Pulmonary artery endothelial cell (primary cell): Measurements from ENCODE around the gene ATG9A. TPM values are rescaled to one million over a fixed set of nuclear protein-coding genes. Genes with fewer than 3 reads are reported as not detected.

Experiments
- DNase-seq: peaks from one replicate; pipeline ENCODE4 v3.0.0-alpha.2; 2011; ENCODE audit warnings: low read depth, low spot score
- total RNA-seq: library from RNA; depleted of rRNA; stranded (reverse); fragments of >200 nt; gene quantifications from 2 replicates; pipeline ENCODE4 v1.2.3, GENCODE V29; 2014

ATG9A gene
- total RNA-seq, 1 donor from 2014 or later: 41.3 TPM

DNA sequence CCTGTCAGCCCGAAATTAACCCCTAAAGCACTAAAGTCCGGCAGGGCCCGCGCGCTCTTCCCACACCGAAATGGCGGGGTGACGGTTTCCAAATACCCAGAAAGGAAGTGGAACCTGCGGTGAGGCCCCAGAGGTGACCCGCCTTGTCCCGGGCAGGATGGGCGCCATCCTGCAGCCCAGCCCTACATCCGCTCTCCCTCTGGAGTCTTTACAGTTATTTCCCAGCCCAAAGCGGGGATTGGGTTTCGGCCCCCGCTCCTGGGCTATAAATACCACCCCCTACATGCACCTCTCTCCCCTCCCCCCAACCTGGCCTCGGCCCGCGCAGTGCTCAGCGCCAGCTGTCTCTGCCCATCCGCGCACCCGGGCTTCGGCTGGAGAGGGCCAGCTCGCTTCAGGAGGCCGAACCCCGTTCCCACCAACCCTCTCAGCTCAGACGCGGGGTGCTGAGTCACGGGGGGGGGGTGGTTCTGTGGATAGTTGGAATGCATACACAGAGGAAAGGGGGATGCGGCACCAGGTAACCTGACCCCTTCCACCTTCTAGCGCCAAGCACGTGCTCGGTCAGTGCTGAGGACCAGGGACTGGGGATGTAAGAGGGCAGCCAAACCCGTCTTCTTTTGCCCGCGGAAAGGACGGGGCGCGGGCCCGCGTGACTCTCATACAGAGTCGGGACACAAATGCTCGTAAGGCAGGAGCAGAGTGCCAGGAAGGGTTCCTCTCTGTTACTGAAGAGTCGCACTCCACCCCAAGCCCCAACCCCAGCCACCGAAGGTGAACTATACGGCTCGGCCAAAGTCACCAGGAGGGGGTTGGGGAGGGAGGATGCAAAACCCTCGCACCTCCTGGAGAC, 23.7 kb upstream of the ATG9A start, which contains the start of gene TUBA4B:
TUBA4B (plus strand) TSS at position 344 of the 853 bp plus-strand sequence; CDS start at position 509, 165 bp downstream.
- DNase-seq: no peak

DNA sequence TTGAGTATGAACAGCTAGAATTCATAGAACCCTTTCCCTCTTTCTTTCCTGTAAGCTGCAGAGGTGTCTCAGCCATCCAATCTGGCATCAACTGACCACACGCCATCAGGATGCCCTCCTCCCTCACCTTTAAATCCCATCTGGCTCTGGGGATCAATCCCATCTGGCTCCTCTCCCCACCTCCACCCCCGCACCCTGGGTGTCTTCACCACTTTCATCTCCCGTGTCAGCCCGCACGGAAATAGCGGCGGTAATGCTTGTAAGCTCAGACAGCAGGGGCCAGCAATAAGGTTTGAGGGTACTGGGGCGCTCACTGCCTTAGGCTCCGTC, 23.1 kb upstream of the ATG9A start:
- no peak for DNase-seq

DNA sequence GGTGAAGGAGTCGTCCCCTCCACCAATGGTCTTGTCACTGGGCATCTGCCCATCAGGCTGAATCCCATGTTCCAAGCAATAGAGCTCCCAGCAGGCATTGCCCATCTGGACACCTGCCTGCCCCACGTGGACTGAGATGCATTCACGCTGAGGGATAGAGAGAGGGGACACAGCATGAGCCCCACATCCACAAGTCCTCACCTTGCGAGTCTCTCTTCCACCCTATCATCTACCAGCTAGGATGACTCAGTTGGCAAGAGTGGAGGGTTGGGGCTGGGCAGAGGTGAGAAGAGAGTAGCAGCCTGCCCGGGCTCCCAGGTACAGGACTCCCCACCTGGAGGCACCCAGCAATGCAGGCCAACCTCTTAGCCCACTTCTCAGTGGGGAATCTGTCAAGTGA, 22.6 kb upstream of the ATG9A start:
- DNase-seq: no peak

DNA sequence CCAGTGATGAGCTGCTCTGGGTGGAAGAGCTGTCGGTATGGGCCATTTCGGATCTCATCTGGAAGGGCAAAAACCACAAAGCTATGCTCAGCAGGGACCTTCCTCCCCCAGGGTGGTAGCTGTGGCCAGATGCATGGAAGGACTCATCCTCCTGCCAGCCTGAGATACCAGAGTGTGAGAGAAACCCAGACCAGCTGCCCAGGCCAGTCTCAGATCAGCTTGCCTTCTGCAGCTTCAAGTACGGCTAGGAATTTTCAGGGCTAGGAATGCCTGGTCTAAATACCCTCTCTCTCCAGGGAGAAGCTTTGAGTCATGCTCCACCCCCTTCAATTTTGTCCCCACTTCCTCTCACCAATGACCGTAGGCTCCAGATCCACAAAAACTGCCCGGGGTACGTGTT, 22.2 kb upstream of the ATG9A start:
- DNase-seq: no peak

DNA sequence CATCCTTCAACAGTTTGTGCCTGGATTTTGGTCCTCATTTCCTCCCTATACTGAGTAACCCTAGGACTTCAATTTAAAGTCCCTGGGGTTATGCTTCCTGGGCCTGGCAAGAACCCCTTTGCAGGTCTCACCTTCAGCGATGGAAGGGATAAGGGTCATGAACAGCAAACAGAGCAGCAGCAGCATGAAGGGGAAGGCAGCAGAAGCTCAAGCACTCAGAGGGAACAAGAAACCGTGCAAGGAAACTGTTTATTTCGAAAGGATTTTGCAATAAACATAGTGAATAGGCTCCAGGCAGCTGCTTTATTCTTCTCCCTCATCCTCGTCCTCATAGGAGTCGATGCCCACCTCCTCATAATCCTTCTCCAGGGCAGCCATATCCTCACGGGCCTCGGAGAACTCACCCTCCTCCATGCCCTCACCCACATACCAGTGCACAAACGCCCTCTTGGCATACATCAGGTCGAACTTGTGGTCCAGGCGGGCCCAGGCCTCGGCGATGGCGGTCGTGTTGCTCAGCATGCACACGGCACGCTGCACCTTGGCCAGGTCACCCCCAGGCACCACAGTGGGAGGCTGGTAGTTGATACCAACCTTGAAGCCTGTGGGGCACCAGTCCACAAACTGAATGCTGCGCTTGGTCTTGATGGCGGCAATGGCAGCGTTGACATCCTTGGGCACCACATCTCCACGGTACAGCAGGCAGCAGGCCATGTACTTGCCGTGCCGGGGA, 20.8 kb upstream of the ATG9A start:
- no peak for DNase-seq

DNA sequence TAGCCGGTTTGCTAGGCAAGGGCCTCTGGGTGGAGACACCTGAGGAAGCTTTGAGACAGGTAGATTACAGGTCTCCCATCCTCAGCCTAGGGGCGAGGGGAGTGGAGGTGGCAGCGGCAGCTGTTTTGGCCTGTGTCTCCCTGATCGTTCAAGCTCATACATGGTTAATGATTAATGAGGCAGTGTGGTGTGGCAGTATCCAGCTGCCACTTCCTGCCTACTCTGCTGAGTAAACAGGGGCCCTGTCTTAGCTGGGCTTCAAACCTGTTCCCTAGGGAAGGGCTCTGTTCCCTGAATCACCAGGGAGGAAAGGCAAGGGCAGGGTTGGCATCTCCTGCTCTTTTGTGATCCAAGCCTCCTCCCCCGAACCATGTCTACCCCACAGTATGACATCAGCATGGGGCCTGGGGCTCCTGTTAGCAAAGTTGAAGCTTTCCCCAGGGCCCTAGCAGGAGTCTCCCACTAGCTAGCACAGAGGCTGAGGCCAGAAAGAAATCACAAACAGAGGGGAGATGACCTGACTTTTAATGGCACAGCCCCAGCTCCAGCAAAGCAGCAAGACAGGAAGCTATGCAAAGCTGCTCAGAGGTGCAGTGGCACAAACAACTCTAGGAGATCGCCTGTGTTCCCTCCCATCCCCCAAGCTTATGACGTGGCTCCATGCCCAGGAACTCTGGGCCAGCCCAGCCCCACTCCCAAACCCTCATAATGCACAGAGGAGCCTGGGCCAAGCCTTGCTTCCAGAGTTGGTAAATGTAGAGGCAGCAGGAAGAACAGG, 20.0 kb upstream of the ATG9A start:
- peak; percentile 66 for DNase-seq

DNA sequence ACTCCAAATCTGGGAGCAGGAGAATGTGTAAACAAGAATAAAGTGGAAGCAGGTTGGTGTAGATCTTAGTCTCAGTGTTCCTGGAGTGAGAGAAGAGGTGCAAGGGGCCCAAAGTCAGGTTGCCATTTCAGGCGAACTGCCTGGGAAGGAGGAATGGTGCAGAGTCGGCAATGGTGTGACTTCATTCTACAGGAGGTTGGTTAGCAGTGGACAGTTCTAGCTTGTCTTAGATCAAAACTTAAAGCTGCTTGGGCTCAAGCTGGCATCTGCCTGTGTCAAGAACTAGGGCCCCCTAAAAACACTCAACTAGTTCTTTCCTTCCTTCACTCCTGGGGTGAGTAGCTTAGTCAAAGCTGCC, 19.4 kb upstream of the ATG9A start:
- no peak for DNase-seq

DNA sequence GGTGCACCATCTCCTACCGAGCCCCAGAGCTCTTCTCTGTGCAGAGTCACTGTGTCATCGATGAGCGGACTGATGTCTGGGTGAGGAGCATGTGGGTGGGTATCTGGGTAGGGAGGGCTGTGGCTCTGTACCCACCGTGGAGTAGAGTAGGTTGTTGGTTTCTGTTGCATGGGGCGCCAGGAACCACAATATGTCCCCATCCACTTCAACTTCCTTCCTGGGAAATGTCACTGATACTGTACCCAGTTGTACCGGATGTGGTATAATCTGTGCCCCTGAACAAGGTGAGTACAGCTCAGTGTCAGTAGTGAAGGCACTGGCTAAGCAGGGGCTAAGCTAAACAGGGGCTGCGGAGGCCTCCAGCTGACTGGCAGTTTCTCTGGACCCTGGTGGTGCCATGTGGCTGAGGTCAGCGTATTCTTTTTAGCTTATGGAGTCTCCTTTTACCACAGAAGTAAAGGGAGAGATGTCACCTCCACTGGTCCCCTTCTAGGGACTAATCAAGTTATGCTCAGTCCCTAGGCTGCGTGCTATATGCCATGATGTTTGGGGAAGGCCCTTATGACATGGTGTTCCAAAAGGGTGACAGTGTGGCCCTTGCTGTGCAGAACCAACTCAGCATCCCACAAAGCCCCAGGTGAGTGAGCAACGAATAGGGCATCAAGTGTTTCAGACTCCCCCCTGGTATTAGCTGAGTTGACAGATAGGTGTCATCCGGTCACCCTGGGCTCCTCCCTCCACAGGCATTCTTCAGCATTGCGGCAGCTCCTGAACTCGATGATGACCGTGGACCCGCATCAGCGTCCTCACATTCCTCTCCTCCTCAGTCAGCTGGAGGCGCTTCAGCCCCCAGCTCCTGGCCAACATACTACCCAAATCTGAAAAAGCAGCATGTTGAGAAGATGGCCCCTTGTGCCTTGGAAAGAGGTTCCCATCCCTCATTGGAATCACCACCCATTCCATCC, 18.5 kb upstream of the ATG9A start:
- DNase-seq: no peak

DNA sequence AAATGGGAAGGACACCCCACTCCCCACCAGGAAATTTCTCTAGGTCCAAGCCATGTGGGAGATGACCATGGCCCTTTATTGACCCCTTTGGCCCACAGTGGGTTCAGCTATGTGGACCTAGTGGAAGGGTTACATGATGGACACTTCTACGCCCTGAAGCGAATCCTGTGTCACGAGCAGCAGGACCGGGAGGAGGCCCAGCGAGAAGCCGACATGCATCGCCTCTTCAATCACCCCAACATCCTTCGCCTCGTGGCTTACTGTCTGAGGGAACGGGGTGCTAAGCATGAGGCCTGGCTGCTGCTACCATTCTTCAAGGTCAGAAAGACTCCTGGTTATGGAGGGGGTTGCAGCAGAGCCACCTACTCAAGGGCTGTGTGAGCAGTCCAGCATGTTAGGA, 17.1 kb upstream of the ATG9A start:
- DNase-seq: no peak

DNA sequence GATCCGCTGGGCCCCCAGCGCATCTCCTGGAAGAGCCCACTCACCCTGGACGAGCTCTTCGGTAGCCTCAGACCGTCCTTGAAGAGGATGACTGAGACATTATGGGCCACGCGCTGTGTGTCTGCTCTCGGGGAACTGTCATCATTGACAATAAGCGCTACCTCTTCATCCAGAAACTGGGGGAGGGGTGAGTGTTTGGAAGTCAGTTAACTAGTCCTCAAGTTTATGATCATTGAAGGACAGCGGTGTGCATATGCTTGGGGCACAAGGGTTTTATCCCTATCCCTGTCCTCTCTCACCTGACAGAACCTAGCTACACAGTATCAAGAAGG, 16.4 kb upstream of the ATG9A start:
- no peak for DNase-seq

DNA sequence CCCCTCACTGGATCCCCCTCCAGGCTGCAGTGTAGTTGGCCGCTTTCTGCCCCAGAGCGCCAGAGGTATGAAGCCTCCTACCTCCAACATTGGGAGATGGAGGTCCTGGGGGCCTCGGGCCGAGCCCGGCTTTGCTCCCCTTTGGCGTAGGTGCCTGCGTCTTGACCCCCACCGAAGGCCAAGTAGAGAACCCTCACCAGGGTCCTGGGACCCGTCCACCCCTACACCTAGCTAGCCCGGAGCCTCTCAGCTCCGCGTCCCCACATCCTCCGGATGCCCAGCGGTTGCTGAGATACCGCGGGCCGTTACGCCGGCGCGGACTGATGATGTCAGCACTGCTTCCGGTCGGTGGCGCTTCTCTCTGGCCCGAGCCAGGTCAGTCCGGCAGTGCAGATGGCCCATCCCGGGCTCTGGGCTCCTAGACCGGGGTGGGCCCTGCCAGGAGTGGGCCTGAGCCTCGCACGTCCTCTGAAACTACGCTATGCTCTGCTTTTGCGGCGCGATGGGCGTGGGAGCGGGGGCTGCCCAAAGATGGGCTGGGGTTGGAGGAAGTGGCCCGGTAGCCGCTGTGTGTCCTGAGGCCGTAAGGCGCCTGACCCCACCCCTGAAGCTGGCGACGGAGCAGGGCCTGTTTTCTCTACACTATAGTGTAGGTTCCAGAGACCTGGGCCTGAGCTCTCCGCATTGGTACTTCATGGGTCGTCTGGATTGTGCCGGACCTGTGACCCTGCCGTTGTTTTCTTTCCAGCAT, 15.9 kb upstream of the ATG9A start, which contains the start of the genes GLB1L and STK16:
GLB1L (minus strand) TSS at position 297 of the 751 bp plus-strand sequence. CDS start 1,871 bp downstream, outside the sequence.
STK16 (plus strand) TSS at position 332 of the 751 bp plus-strand sequence. CDS start 521 bp downstream, outside the sequence.
- peak; percentile 74 for DNase-seq

DNA sequence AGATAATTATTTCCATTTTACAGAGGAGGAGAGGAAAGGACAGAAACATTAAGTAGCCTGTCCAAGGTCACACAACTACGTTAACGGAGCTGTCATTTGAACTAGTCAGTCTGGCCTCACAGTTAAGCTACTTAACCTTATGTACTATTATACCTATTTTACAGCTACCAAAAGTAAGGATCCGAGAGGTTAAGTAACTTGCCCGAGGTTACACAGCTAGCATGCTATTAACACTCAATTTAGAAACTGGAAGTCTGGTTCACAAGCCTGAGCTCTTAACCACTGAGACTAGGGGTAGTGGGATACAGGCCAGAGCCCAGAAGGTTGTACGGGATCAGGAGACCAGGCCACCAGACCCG, 15.3 kb upstream of the ATG9A start:
- no peak for DNase-seq

DNA sequence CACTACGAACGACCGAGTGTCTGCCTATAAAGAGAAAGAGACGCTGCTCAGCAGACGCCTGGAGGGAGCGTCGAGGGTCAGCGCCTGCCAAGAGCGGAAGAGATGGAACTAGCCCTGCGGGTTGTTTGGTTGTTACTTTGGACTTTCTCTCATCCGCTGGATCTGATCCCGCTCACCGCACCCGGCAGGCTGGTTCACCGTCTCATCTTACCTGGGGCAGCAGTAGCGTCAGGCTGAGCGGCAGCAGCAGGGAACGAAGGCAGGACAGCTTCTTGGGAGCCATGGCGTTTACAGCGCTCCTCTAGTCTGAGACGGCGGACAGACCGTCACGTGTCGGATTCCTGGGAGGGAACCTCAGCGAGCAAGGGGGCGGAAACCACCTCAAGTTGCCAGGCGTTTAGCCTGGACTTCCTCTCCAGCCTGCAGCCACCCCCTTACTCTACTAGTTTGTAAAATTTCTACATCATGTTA, 13.9 kb upstream of the ATG9A start:
- DNase-seq: no peak

DNA sequence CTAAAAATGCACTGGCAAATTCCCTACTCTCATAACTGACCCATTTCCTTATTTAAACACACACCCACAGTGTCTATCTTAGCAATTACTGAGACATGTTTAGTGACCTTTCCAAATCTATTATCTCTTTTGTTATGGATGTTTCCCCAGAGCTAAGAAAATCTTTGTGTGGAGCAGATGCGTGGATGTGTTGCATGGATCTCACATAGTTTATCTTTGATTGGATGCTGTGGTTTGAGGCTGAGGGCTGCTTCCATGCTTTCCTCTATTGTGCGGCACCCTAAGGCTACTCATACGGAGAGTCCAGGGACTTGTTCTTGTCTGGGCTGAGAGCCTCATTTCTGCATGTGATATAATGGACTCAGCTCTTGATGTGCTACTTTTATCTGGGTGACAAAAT, 4.9 kb upstream of the ATG9A start:
- no peak for DNase-seq

DNA sequence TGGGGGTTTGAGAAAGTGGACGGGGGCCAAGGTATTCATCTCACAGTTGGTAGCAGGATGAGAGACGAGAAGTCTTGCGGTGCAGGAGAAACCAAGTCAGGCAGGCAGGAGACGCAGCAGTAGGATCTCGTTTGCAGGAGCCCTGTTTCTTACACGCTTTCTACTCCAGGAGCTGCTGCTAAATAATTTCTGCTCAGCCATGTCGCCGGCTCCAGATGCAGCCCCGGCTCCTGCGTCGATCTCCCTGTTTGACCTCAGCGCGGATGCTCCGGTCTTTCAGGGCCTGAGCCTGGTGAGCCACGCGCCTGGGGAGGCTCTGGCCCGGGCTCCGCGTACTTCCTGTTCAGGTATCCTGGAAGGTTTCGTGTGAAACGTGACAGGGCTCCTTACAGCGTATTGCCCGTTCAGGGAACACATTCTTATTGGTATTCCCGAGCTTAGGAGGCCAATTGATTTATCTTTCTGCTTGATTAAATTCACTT, 664 bp upstream of the ATG9A start:
- DNase-seq: no peak

DNA sequence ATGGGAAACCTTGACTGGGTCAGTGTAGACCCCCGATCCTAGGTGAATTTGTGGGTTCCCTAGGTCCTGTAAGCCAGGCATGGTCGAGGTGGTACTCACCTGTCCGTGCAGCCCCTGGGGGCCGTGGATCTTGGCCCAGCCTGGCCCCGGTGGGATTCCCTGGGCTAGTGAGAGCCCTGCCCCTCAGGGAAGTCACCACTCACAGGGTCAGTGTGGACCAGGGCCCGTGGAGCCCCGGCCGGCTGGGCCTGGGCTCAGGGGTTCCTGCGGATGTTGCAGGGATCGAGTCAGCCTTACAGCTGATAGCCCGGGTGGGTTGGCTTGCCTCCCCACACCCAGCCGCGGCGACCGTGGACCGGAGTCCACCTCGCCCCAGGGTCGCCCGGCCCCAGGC, 528 bp downstream of the ATG9A start:
- DNase-seq: no peak

DNA sequence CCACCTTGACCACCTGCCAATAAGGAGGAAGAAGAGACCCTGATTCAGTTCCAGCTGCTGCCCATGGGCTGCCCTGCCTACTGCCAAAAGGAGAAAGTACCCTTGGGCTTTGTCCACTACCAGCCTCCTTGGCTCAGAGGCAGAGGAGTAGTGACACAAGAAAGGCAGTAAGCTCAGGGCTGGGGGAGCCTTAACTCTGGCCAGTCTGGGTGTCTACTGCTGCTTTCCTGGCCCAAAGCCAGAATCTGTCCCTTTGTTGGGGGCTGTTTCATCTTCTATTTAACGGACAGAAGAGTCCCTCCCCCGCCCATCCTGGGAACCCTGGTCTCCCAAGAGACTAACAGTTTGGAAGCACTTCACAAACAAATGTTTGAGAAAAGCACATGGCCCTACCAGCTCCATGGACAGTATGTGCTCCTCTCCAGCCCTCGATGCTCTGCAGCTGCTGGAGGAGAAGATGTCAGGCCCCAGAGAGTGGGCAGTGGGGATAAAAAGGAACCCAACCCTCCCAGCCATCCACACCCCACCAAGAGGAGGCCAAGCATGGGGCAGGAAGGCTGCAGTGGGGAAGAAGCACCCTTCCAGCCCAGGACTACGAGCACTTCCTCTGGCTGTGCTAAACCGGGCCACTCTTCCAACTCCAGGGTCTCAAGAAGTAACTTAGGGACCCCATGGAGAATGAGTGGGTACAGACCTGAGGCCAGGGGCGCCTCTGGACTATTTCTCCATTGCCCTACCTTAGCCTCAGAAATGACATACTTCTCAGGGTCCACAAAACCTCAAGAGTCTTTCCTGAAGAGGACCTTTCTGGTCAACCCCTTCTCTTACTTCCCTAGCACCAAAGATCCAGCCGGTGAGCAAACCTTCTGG, 1.2 kb downstream of the ATG9A start:
- no peak for DNase-seq

DNA sequence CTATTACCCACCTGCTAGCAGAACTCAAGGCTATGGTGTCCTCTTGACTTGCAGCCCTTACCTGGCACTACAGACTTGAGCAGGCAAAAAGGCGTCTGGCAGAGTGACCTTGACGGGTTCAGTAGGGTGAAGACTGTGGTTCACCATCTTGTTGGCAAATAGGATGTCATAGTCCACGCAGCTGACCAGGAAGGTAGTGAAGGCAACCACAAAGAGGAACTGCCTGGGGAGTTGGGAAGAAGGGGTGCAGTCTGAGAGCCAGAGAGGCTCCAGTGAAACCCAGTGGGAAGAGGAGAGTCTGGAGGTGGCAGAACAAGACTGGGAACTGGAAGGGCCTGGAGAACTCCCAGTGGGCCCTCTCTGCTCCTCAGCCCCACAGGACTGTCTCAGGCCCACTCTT, 4.1 kb downstream of the ATG9A start:
- no peak for DNase-seq
